ENCODE measurements around the gene MUC20.
"Not testable (repeated sequence)": the region's sequence is repeated elsewhere in the genome, so short reads cannot be mapped to it uniquely, and the experiment has no call there.

DNA sequence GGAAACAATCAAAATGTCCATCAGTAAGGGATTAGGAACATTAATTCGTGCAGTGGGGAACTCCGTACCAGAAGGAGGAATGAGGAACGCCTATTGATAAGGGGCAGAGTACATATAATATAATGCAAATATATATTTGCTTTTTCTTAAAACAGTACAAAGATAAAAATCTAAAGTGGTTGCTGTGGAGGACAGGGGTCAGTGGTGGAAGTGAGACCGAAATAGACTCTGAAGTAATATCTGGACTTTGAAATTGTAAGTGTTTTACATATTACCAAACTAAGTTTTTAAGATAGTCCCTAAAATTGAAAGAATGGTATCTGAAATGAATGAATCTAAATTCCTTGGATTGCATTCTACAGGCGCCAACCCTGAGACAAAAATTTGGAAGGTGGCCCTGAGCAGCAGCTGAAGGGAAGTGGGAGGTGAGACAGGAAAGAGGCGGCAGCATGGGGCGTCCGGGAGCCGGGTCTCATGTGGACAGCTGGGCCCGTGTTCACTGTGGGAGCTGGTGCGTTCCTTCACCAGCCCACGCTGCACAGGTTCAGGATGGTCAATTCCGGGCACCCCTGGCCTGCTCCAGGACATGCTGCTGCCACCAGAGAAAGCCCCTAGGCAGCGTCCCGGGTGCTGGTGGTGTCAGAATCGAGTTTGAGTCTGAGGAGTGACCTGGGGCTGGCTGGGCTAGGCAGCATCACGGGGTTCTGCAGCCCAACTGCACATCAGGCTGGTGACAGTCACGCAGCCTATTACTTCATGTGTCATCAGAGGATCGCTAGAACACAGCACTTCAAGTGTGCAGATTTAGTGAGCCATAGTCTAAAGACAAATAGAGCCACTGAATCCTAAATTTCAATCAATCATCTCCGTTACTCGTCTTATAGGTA is 31.4 kb upstream of the MUC20 start:
- TF ChIP-seq, protein P1, sequence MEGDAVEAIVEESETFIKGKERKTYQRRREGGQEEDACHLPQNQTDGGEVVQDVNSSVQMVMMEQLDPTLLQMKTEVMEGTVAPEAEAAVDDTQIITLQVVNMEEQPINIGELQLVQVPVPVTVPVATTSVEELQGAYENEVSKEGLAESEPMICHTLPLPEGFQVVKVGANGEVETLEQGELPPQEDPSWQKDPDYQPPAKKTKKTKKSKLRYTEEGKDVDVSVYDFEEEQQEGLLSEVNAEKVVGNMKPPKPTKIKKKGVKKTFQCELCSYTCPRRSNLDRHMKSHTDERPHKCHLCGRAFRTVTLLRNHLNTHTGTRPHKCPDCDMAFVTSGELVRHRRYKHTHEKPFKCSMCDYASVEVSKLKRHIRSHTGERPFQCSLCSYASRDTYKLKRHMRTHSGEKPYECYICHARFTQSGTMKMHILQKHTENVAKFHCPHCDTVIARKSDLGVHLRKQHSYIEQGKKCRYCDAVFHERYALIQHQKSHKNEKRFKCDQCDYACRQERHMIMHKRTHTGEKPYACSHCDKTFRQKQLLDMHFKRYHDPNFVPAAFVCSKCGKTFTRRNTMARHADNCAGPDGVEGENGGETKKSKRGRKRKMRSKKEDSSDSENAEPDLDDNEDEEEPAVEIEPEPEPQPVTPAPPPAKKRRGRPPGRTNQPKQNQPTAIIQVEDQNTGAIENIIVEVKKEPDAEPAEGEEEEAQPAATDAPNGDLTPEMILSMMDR (IDR thresholded peaks at IDR 0.05), result not testable (repeated sequence)
- TF ChIP-seq POLR2A (IDR thresholded peaks at IDR 0.05); POLR2AphosphoS5 (IDR thresholded peaks at IDR 0.05; ENCODE audit: insufficient read depth in 1 of 2, low read depth in 1 of 2): not testable (repeated sequence)

All from vagina (tissue), 2 donors.